Cardiac muscle cell (in vitro differentiated cells and primary cell): ENCODE measurements around the gene RNPEP. TPM values are rescaled to one million over a fixed set of nuclear protein-coding genes. Genes with fewer than 3 reads are reported as not detected.
A peak's percentile ranks its signal among the peaks of the same experiment; 100 is the strongest.

Experiments
- DNase-seq, 2 donors: peaks; one replicate each; pipeline versions ENCODE4 v3.0.0 to v3.0.0-alpha.2; 2010 to 2017; ENCODE audit warnings: low read depth in 1 of 2, low spot score in 1 of 2
- H3K27ac ChIP-seq: fragments of 200-600 bp; sonication (generic); 2 replicates; pipeline ENCODE4 v1.5.1; 2016
- H3K27me3 ChIP-seq: fragments of 200-600 bp; sonication (generic); 2 replicates; pipeline ENCODE4 v1.6.0; 2016; ENCODE audit warnings: control low read depth
- H3K36me3 ChIP-seq: fragments of 200-600 bp; sonication (generic); 2 replicates; pipeline ENCODE4 v1.5.1; 2016; ENCODE audit warnings: control low read depth
- H3K4me1 ChIP-seq: fragments of 200-600 bp; sonication (generic); 2 replicates; pipeline ENCODE4 v1.8.1; 2017; ENCODE audit warnings: low read depth, mild to moderate bottlenecking, mixed run types
- H3K4me3 ChIP-seq: fragments of 200-600 bp; sonication (generic); 2 replicates; pipeline ENCODE4 v1.5.1; 2016; ENCODE audit warnings: mild to moderate bottlenecking
- H3K9me3 ChIP-seq: fragments of 200-600 bp; sonication (generic); 2 replicates; pipeline ENCODE4 v1.5.1; 2017; ENCODE audit warnings: low read depth, mild to moderate bottlenecking, control low read depth
- CTCF ChIP-seq: IDR thresholded peaks from 2 replicates; pipeline ENCODE4 v1.5.1; 2012; ENCODE audit warnings: low read depth, mild to moderate bottlenecking, low read length
- polyA plus RNA-seq: library from polyadenylated mRNA; unstranded; fragments of >200 nt; fragmentation: Nextera tagmentation; extraction: Ambion mirVana; gene quantifications from 2 replicates; pipeline ENCODE4 v1.2.1, GENCODE V29; 2016
- total RNA-seq: library from RNA; depleted of rRNA; stranded (reverse); fragments of >200 nt; gene quantifications from 2 replicates; pipeline ENCODE4 v1.2.3, GENCODE V29; 2016

The RNPEP gene
- total and polyA plus RNA-seq, 2 experiments from 2014 or later = 52.6 to 56.6 TPM

- no peaks in the 10 kb centered on the region for H3K9me3 ChIP-seq
- no peak for TF ChIP-seq CTCF
- H3K27ac ChIP-seq = peak overlapping the region; percentile 78
- H3K4me3 ChIP-seq = no peak overlapping the region
- H3K27me3 ChIP-seq = no peaks in the 10 kb centered on the region
- peaks cover 28% of the 10 kb centered on the region for H3K36me3 ChIP-seq
- H3K4me1 ChIP-seq = peaks cover 30% of the 10 kb centered on the region
- DNase-seq = peak; percentile 49 to 53
Measured at GRCh38 chr1:202007805-202008489, 25.5 kb downstream of the RNPEP start.

GRCh38 chr1:202009326-202010179, 27.1 kb downstream of the RNPEP start:
- no peak overlapping the region for H3K4me3 ChIP-seq
- peaks cover 12% of the 10 kb centered on the region for H3K36me3 ChIP-seq
- no peaks in the 10 kb centered on the region for H3K9me3 ChIP-seq
- peak; percentile 85 to 89 for DNase-seq
- peaks cover 30% of the 10 kb centered on the region for H3K4me1 ChIP-seq
- H3K27ac ChIP-seq = peak overlapping the region; percentile 92
- H3K27me3 ChIP-seq = no peaks in the 10 kb centered on the region
- peak; percentile 89 for TF ChIP-seq CTCF

GRCh38 chr1:202010180-202011015, 27.9 kb downstream of the RNPEP start, which contains the start of gene ELF3:
Gene ELF3 (plus strand): TSS chr1:202010587. CDS start chr1:202011137, 550 bp downstream.
- Histone ChIP-seq H3K27me3 (no peaks in the 10 kb centered on the region), H3K4me1 (peaks cover 30% of the 10 kb centered on the region), H3K4me3 (peak within 1 kb of the TSS; percentile 49), H3K9me3 (no peaks in the 10 kb centered on the region), H3K36me3 (peaks cover 8% of the 10 kb centered on the region), H3K27ac (peak within 1 kb of the TSS; percentile 92)
- peak in 1 of 2 donors; percentile 95 for DNase-seq
- no peak for TF ChIP-seq CTCF

- no peak overlapping the region for H3K27ac ChIP-seq
- H3K9me3 ChIP-seq = no peaks in the 10 kb centered on the region
- DNase-seq = no peak
- TF ChIP-seq CTCF = no peak
- no peak overlapping the region for H3K4me3 ChIP-seq
- peaks cover 5% of the 10 kb centered on the region for H3K36me3 ChIP-seq
- peaks cover 30% of the 10 kb centered on the region for H3K4me1 ChIP-seq
- H3K27me3 ChIP-seq = no peaks in the 10 kb centered on the region
Measured at GRCh38 chr1:202011994-202012393, 29.5 kb downstream of the RNPEP start.
